ENCODE results near the gene HDAC4. TPM values are rescaled to one million over a fixed set of nuclear protein-coding genes. Genes with fewer than 3 reads are reported as not detected.

Gene HDAC4
- total RNA-seq, 1 donor from 2014 or later, result 76.6 TPM

- Histone ChIP-seq H3K27ac (peak overlapping the region; percentile 87), H3K27me3 (no peaks in the 10 kb centered on the region), H3K4me3 (no peak overlapping the region), H3K36me3 (no peaks in the 10 kb centered on the region), H3K4me1 (peaks cover 80% of the 10 kb centered on the region), H3K9me3 (no peaks in the 10 kb centered on the region)
- intact Hi-C loops (cut with DNase I), result no loop called here
- no peak for DNase-seq (ENCODE audit: extremely low spot score in 2 of 2)
- no peak for TF ChIP-seq POLR2AphosphoS5 (IDR thresholded peaks at IDR 0.05; ENCODE audit: insufficient read depth in 1 of 2, low read depth in 1 of 2)
- no peak for TF ChIP-seq CTCF (IDR thresholded peaks at IDR 0.05)
- TF ChIP-seq POLR2A (IDR thresholded peaks at IDR 0.05), result no peak
These were observed 95.0 kb downstream of the HDAC4 start for GRCh38 chr2:239305771-239306170.

GRCh38 chr2:239305222-239305575, 95.6 kb downstream of the HDAC4 start:
- peaks cover 78% of the 10 kb centered on the region for H3K4me1 ChIP-seq
- intact Hi-C loops (cut with DNase I), result no loop called here

GRCh38 chr2:239304533-239305221, 96.1 kb downstream of the HDAC4 start:
- intact Hi-C loops (cut with DNase I), result no loop called here
- peaks cover 73% of the 10 kb centered on the region for H3K4me1 ChIP-seq
- H3K27me3 ChIP-seq, result no peaks in the 10 kb centered on the region
- H3K27ac ChIP-seq, result peak overlapping the region; percentile 28
- no peaks in the 10 kb centered on the region for H3K36me3 ChIP-seq
- no peak for TF ChIP-seq POLR2AphosphoS5 (IDR thresholded peaks at IDR 0.05; ENCODE audit: insufficient read depth in 1 of 2, low read depth in 1 of 2)
- no peak for TF ChIP-seq POLR2A (IDR thresholded peaks at IDR 0.05)
- TF ChIP-seq CTCF (IDR thresholded peaks at IDR 0.05), result no peak
- H3K4me3 ChIP-seq, result no peak overlapping the region
- H3K9me3 ChIP-seq, result no peaks in the 10 kb centered on the region
- DNase-seq (ENCODE audit: extremely low spot score in 2 of 2), result no peak

More at GRCh38 chr2:239305222-239305575, 95.6 kb downstream of the HDAC4 start:
- no peaks in the 10 kb centered on the region for H3K9me3 ChIP-seq
- no peaks in the 10 kb centered on the region for H3K27me3 ChIP-seq
- no peak for TF ChIP-seq CTCF (IDR thresholded peaks at IDR 0.05)
- TF ChIP-seq POLR2AphosphoS5 (IDR thresholded peaks at IDR 0.05; ENCODE audit: insufficient read depth in 1 of 2, low read depth in 1 of 2), result no peak
- no peak for TF ChIP-seq POLR2A (IDR thresholded peaks at IDR 0.05)
- DNase-seq (ENCODE audit: extremely low spot score in 2 of 2), result no peak
- no peaks in the 10 kb centered on the region for H3K36me3 ChIP-seq
- peak overlapping the region; percentile 28 for H3K27ac ChIP-seq
- no peak overlapping the region for H3K4me3 ChIP-seq

GRCh38 chr2:239303711-239304532, 96.9 kb downstream of the HDAC4 start:
- Histone ChIP-seq H3K27ac (peak overlapping the region; percentile 53), H3K4me3 (no peak overlapping the region), H3K27me3 (no peaks in the 10 kb centered on the region), H3K4me1 (peaks cover 68% of the 10 kb centered on the region), H3K9me3 (no peaks in the 10 kb centered on the region), H3K36me3 (no peaks in the 10 kb centered on the region)
- no peak for TF ChIP-seq POLR2AphosphoS5 (IDR thresholded peaks at IDR 0.05; ENCODE audit: insufficient read depth in 1 of 2, low read depth in 1 of 2)
- no peak for TF ChIP-seq POLR2A (IDR thresholded peaks at IDR 0.05)
- TF ChIP-seq CTCF (IDR thresholded peaks at IDR 0.05), result no peak
- no peak for DNase-seq (ENCODE audit: extremely low spot score in 2 of 2)
- intact Hi-C loops (cut with DNase I), result no loop called here
